HG03108 (cell line): ENCODE data around the gene FAM161A.
"Not testable (repeated sequence)": the region's sequence is repeated elsewhere in the genome, so short reads cannot be mapped to it uniquely, and the experiment has no call there.

Source experiments
- ATAC-seq: cut with Tn5 transposase; IDR thresholded peaks from one replicate; pipeline ENCODE4 v1.9.1; 2021; ENCODE audit warnings: moderate library complexity; ENCODE audit not compliant: unreplicated experiment

The FAM161A gene

GRCh38 chr2:61853847-61854563, at the start of gene FAM161A:
FAM161A (minus strand) TSS chr2:61854060; CDS start chr2:61854041, 19 bp downstream.
- peak; percentile 74 for ATAC-seq

- ATAC-seq = no peak
These were observed 46.4 kb upstream of the FAM161A start for GRCh38 chr2:61900281-61900680.

- ATAC-seq = no peak
These were observed 45.0 kb upstream of the FAM161A start for GRCh38 chr2:61898810-61899209.

GRCh38 chr2:61888267-61889055, 34.6 kb upstream of the FAM161A start, which contains the start of gene CCT4:
CCT4 (minus strand) TSS chr2:61888656; CDS start chr2:61888507, 149 bp downstream.
- ATAC-seq = peak; percentile 80

- no peak for ATAC-seq
These were observed 33.9 kb upstream of the FAM161A start for GRCh38 chr2:61887717-61888266.

- no peak for ATAC-seq
These were observed 32.2 kb upstream of the FAM161A start for GRCh38 chr2:61885896-61886603.

GRCh38 chr2:61882850-61883249, 29.0 kb upstream of the FAM161A start:
- ATAC-seq = no peak

- ATAC-seq = not testable (repeated sequence)
These were observed 25.5 kb upstream of the FAM161A start for GRCh38 chr2:61879351-61879750.

GRCh38 chr2:61878761-61879160, 24.9 kb upstream of the FAM161A start:
- ATAC-seq = no peak

- no peak for ATAC-seq
These were observed 23.8 kb upstream of the FAM161A start for GRCh38 chr2:61877571-61878245.

GRCh38 chr2:61876400-61876799, 22.5 kb upstream of the FAM161A start:
- no peak for ATAC-seq

GRCh38 chr2:61866482-61867089, 12.7 kb upstream of the FAM161A start:
- not testable (repeated sequence) for ATAC-seq

- ATAC-seq = no peak
These were observed 8.2 kb upstream of the FAM161A start for GRCh38 chr2:61862085-61862484.

GRCh38 chr2:61857224-61857623, 3.4 kb upstream of the FAM161A start:
- no peak for ATAC-seq

GRCh38 chr2:61855318-61855613, 1.4 kb upstream of the FAM161A start:
- no peak for ATAC-seq

- ATAC-seq = peak; percentile 84
These were observed 881 bp upstream of the FAM161A start for GRCh38 chr2:61854564-61855317.

- ATAC-seq = peak; percentile 55
These were observed 594 bp downstream of the FAM161A start for GRCh38 chr2:61853086-61853846.

GRCh38 chr2:61851270-61851669, 2.6 kb downstream of the FAM161A start:
- ATAC-seq = not testable (repeated sequence)

- no peak for ATAC-seq
These were observed 8.5 kb downstream of the FAM161A start for GRCh38 chr2:61845320-61845719.
